ENCODE results near the gene OBI1.

Gene OBI1

DNA sequence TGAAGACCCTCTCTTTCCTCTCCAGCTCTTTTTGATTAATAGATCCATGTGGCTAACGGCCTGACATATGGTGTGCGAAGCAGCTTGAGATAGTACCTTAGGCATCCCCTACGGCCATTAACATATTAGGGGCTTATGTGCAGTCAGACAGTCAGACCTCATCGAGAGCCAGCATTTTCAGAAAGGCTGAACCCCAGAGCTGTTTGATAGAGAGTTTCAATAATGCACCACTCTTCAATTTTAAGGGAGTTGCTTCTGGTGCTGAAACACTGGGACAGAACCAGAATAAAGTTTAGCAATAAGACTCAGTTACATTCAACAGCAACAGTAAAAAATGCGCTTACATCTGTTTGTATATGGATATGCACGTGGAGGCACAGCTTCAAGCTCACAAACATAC, 66.4 kb downstream of the OBI1 start:
- no peak for DNase-seq

DNA sequence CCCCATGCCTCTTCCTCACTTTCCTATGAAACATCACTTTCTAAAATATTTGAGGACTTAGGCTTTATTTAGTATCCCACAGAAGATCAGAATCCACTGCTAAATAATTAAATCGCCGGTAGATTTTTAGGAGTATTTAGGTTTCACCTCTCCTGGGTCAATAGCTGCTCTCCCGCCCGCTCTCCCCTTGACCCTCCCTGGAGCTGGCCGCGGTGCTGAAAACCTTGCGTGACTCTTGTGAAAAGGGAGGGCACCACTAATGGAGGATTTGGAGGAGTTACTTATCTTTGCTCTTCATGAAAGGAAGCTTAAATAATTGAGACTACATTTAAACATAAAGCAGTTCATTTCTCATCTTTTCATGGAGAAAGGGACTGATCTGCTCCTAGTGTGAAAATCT, 69.7 kb downstream of the OBI1 start:
- DNase-seq: peak; percentile 29

DNA sequence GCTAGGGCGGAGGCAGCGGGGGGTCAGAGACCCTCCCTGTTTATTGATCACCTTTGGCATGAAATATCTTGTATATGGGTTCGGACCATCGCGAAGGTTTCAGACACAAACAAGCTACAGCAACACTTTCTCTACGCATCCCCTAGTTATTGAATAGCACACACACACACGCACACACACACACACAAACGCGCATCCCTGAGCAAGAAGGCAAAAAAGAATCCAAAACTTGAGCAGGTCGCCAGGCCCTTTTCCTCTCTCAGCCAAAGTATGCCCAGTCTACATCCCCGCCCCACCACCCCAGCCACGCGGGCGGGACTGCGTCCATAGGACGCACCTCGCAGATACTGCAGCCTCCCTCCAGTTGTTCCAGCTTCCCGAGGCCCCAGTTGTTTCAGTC, 71.6 kb downstream of the OBI1 start:
- DNase-seq: peak; percentile 25

DNA sequence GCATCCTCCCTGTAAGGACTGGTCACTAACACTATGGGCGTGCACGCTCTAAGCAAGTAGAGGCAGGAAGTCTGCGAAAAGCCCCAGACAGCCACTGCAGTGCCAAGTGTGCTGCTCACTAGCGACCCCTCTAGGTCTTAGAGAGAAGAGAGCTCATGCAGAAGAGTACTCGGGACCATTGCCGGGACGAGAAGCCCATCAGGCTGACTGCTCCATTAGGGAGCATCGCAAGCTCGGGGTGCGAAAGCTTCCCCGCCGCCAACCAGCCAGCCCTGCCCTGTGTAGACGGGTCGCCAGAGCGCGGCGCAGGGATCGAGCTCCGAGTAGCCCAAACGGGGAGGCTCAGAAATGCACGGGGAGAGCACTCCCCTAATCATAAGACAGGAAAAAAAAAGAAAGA, 72.2 kb downstream of the OBI1 start:
- DNase-seq: no peak

DNA sequence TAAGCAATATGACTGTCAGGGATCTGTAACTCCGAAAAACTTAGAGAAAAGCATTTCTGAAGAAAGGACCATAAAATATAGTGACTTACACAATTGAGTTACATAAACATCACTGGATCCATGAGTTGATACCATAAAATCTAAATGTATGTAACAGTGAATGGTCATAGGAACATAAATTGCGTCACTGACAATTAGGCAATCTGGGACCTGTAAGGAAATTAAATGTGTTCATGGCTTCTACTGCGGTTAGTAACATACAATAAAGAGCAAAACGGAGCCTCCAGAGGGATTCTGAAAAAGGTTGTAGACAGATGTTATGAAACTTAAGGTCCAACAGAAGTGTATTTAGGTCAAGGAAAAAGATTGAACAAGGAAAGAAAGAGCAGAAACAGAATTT, 82.7 kb downstream of the OBI1 start:
- DNase-seq: no peak

DNA sequence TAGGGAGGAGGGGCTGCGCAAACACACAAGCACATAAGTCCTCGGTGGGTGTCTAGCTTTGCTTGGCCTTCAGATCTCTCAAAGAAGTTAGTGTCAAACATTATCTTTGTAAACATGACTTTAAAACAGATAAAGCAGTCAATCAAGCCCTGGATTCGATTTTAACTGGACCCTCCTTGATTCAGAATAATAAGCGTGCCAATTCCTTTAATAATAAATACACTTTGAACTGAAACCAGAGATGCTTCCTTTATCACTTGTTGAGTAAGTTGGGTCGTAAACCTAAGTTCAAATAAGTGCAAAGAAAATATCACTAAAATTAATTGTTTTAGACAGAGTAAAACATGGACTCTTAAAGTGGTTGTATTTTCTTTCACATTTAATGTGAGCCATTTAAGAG, 86.5 kb downstream of the OBI1 start:
- no peak for DNase-seq

DNA sequence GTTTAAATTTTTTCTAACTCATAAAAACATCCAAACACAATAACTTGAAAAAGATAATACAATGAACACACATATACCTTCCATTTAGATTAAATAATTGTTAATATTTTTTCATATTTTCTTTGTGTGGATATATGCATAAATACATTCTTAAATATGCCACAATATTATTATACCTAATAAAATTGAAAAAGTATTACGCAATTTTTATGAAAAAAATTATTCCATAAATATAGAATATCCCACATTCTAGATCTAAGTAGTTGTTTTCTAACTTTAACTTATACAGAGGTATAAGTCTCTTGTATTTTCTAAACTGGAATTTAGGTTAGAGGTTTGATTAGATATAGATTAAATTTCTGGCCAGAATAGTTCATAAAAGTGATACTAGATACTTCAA, 89.9 kb downstream of the OBI1 start:
- no peak for DNase-seq

DNA sequence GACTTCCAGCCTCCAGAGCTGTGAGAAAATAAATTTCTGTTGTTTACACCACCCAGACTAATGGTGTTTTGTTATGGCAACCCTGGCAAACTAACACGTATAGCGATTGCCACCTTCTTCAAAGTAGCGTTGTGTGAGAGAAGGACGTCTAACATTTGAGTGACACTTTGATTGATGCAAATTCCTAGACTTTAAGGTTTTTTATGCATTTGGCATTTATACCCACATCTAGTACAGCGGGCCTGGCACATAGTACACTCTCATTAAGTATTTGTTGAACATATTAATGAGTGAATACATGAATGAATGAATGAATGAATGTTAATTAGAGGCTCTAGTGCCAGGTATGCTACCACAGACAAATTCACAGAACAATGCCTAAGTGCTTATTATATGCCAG, 92.3 kb downstream of the OBI1 start:
- DNase-seq: no peak

All from right kidney (tissue), 1 donor.